ENCODE measurements around the gene BYSL. TPM values are rescaled to one million over a fixed set of nuclear protein-coding genes. Genes with fewer than 3 reads are reported as not detected.

Gene BYSL
- polyA plus RNA-seq, 1 of the 3 experiments (the other 2 are of a cell fraction), result 56.0 TPM

DNA sequence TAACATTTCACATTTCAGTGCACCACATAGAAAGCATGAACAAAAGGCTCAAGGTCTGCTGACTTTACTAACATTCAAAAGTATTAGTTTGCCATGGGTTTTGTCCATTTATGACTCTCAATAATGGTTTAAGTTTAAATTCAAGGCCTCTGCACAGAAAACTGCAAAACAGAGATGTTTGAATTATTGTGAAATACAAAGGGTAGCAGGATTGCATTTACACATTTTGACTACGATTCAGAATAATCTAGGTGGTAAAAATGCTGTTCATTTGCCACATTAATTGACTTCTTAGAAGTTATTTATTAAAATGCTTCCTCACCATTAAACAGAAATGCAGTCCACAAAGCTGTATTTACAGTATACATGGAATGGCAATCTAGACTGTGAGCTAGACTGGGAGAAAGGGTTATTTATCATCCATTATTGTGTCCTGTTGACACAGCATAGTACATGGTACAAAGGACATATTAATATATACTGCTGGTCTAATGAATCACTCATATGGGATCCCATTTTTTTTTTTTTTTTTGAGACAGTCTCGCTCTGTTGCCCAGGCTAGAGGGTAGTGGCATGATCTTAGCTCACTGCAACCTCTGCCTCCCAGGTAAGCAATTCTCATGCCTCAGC, 44.1 kb upstream of the BYSL start (continued):
- TF ChIP-seq, protein P1, sequence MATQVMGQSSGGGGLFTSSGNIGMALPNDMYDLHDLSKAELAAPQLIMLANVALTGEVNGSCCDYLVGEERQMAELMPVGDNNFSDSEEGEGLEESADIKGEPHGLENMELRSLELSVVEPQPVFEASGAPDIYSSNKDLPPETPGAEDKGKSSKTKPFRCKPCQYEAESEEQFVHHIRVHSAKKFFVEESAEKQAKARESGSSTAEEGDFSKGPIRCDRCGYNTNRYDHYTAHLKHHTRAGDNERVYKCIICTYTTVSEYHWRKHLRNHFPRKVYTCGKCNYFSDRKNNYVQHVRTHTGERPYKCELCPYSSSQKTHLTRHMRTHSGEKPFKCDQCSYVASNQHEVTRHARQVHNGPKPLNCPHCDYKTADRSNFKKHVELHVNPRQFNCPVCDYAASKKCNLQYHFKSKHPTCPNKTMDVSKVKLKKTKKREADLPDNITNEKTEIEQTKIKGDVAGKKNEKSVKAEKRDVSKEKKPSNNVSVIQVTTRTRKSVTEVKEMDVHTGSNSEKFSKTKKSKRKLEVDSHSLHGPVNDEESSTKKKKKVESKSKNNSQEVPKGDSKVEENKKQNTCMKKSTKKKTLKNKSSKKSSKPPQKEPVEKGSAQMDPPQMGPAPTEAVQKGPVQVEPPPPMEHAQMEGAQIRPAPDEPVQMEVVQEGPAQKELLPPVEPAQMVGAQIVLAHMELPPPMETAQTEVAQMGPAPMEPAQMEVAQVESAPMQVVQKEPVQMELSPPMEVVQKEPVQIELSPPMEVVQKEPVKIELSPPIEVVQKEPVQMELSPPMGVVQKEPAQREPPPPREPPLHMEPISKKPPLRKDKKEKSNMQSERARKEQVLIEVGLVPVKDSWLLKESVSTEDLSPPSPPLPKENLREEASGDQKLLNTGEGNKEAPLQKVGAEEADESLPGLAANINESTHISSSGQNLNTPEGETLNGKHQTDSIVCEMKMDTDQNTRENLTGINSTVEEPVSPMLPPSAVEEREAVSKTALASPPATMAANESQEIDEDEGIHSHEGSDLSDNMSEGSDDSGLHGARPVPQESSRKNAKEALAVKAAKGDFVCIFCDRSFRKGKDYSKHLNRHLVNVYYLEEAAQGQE (IDR thresholded peaks at IDR 0.05; ENCODE audit: low read depth, low read length), result no peak
- TF ChIP-seq TCF12 (IDR thresholded peaks at IDR 0.05) (no peak), YY1 (IDR thresholded peaks at IDR 0.05; ENCODE audit: low read depth) (no peak)

DNA sequence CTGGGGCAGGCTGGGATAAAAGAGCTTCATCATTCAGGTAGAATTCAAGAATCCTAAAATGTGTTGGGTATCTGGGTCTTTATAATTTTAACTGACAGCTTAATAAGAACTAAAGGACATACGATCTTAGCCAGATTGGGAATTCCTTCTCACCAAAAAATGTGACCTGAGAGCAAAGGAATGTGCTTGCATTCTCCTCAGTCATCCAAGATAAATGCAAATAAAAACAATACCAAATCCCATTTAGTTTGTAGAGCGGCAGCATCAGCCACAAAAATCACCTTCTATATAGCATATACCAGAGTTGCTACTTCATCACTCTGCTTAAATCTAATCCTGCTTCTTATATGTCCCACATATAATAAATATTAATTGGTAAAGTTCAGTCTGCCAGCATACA, 43.1 kb upstream of the BYSL start:
- WGBS (ENCODE audit: low lambda C conversion rate), result 62% methylated on average over 2 of the region's 2 CpGs
- peak overlapping the region in 1 of 2 experiments; percentile 25; a peak in 2 of 4 replicates for H3K27ac ChIP-seq (ENCODE audit: low read depth in 2 of 2, low read length in 1 of 2)
- H3K79me2 ChIP-seq (ENCODE audit: insufficient read depth), result no peaks in the 10 kb centered on the region
- peaks cover 11% of the 10 kb centered on the region for H3F3A ChIP-seq (replicated peaks; ENCODE audit: insufficient read depth)
- POLR2A ChIA-PET, result no interaction called here
- H3K9me2 ChIP-seq, result no peaks in the 10 kb centered on the region
- TF ChIP-seq NRF1 (IDR thresholded peaks at IDR 0.05; ENCODE audit: low read depth, low read length) (no peak), RCOR1 (IDR thresholded peaks at IDR 0.05; ENCODE audit: low read length) (no peak), FOSL2 (IDR thresholded peaks at IDR 0.05; ENCODE audit: borderline replicate concordance, low read depth) (no peak), CHD2 (IDR thresholded peaks at IDR 0.05; ENCODE audit: low read length, partially characterized antibody) (no peak), POLR2AphosphoS5 (IDR thresholded peaks at IDR 0.05; ENCODE audit: low read depth, low read length) (no peak), EZH2phosphoT487 (IDR thresholded peaks at IDR 0.05; ENCODE audit: borderline replicate concordance, low read depth) (no peak)
- TF ChIP-seq, protein P2, sequence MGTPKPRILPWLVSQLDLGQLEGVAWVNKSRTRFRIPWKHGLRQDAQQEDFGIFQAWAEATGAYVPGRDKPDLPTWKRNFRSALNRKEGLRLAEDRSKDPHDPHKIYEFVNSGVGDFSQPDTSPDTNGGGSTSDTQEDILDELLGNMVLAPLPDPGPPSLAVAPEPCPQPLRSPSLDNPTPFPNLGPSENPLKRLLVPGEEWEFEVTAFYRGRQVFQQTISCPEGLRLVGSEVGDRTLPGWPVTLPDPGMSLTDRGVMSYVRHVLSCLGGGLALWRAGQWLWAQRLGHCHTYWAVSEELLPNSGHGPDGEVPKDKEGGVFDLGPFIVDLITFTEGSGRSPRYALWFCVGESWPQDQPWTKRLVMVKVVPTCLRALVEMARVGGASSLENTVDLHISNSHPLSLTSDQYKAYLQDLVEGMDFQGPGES (IDR thresholded peaks at IDR 0.05; ENCODE audit: low read depth, low read length), result no peak
- TF ChIP-seq, protein P3, sequence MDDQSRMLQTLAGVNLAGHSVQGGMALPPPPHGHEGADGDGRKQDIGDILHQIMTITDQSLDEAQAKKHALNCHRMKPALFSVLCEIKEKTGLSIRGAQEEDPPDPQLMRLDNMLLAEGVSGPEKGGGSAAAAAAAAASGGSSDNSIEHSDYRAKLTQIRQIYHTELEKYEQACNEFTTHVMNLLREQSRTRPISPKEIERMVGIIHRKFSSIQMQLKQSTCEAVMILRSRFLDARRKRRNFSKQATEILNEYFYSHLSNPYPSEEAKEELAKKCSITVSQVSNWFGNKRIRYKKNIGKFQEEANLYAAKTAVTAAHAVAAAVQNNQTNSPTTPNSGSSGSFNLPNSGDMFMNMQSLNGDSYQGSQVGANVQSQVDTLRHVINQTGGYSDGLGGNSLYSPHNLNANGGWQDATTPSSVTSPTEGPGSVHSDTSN (IDR thresholded peaks at IDR 0.05), result peak; percentile 33; the same call in 1 of the 2 replicates
- no peaks in the 10 kb centered on the region for H3K27me3 ChIP-seq (ENCODE audit: insufficient read depth)
- H2AFZ ChIP-seq (ENCODE audit: low read depth), result no peak overlapping the region
- H3K4me2 ChIP-seq, result peak overlapping the region; percentile 4; the same call in 1 of the 2 replicates
- H3K9me3 ChIP-seq, result no peaks in the 10 kb centered on the region
- DNase-seq, result no peak
- no peaks in the 10 kb centered on the region for H4K20me1 ChIP-seq (ENCODE audit: insufficient read depth)
- CTCF ChIA-PET, result interaction anchor here (1.2 kb wide), 1 partner anchor 15 kb away, joined by 4 read pairs; no protein-coding TSS in a partner anchor
- no peaks in the 10 kb centered on the region for H3K36me3 ChIP-seq (replicated peaks in 1 of 2; ENCODE audit: control insufficient read depth in 1 of 2, insufficient read depth in 2 of 2, low read length in 1 of 2)
- no peak overlapping the region for H3K9ac ChIP-seq
- no peaks in the 10 kb centered on the region for H3K4me1 ChIP-seq (ENCODE audit: control insufficient read depth in 1 of 2, insufficient read depth in 2 of 2, low read depth in 1 of 2, low read length in 1 of 2)
- H3K4me3 ChIP-seq (ENCODE audit: low read depth in 2 of 2, low read length in 1 of 2), result no peak overlapping the region

All from SK-N-SH (cell line).